Measurements from ENCODE around the gene ARID1B.

The ARID1B gene

GRCh38 chr6:157040191-157040590 lies 263.0 kb downstream of the ARID1B start:
- peaks cover 17% of the 10 kb centered on the region for H3K79me2 ChIP-seq (ENCODE audit: low read length)
- no peaks in the 10 kb centered on the region for H3F3A ChIP-seq (ENCODE audit: insufficient read depth, low read length)
- no peak overlapping the region for H3K27ac ChIP-seq (ENCODE audit: low read length)
- no peaks in the 10 kb centered on the region for H3K9me2 ChIP-seq (replicated peaks; ENCODE audit: insufficient read depth, low read length)
- no peaks in the 10 kb centered on the region for H3K27me3 ChIP-seq (replicated peaks; ENCODE audit: insufficient read depth, low read length)
- TF ChIP-seq EZH2phosphoT487 (IDR thresholded peaks at IDR 0.05; ENCODE audit: low read length) (no peak), CTCF (IDR thresholded peaks at IDR 0.05; ENCODE audit: low read length) (no peak), EZH2 (optimal IDR thresholded peaks at IDR 0.05; ENCODE audit: low read depth, low read length) (no peak)
- H3K9ac ChIP-seq (ENCODE audit: low read length), result no peak overlapping the region
- no peak overlapping the region for H3K4me3 ChIP-seq (ENCODE audit: low read length)
- no peak for DNase-seq
- H3K9me3 ChIP-seq (replicated peaks; ENCODE audit: insufficient read depth, low read length), result no peaks in the 10 kb centered on the region
- H2AFZ ChIP-seq (ENCODE audit: low read length), result no peak overlapping the region
- no peaks in the 10 kb centered on the region for H3K36me3 ChIP-seq (replicated peaks; ENCODE audit: insufficient read depth, low read length)
- H3K4me1 ChIP-seq (ENCODE audit: low read length), result no peaks in the 10 kb centered on the region
- no peaks in the 10 kb centered on the region for H4K20me1 ChIP-seq (ENCODE audit: insufficient read depth, low read length)
- no peak overlapping the region for H3K4me2 ChIP-seq (ENCODE audit: low read depth, low read length)

DNA sequence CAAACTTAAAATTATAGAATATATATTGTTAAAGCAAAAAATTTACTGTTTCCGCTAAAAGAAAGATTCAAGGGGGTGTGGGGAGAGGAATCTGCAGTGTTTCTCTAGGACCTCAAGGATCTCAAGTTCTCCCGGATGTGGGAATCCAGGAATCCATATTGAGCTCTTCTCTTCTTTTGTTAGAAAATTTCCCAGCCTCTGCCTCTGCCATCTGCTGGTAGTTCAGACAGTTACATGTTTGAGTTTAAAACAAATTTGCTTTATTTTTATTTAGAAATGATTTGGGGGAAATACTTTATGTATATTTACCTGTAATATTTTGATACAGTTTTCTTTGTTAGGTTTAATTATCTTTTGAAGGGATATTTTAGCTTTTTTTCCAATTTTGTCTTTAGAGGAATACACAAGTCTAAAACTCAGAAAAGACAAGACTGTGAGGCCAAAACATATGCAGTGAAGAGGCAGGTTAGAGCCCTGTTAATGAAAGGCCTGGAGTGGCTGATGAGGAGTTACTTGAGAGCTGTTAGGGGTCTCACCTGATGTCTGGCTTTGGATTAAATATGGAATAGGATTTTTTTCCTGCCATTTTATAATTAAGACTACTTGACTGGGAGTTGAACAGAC lies 268.8 kb downstream of the ARID1B start:
- Histone ChIP-seq H3K27ac (ENCODE audit: low read length) (no peak overlapping the region), H3K9ac (ENCODE audit: low read length) (no peak overlapping the region), H2AFZ (ENCODE audit: low read length) (no peak overlapping the region), H3K4me1 (ENCODE audit: low read length) (no peaks in the 10 kb centered on the region), H3K4me3 (ENCODE audit: low read length) (no peak overlapping the region), H3K4me2 (ENCODE audit: low read depth, low read length) (no peak overlapping the region), H3K36me3 (replicated peaks; ENCODE audit: insufficient read depth, low read length) (no peaks in the 10 kb centered on the region), H4K20me1 (ENCODE audit: insufficient read depth, low read length) (no peaks in the 10 kb centered on the region), H3F3A (ENCODE audit: insufficient read depth, low read length) (no peaks in the 10 kb centered on the region), H3K9me2 (replicated peaks; ENCODE audit: insufficient read depth, low read length) (no peaks in the 10 kb centered on the region), H3K27me3 (replicated peaks; ENCODE audit: insufficient read depth, low read length) (no peaks in the 10 kb centered on the region), H3K79me2 (ENCODE audit: low read length) (no peaks in the 10 kb centered on the region), H3K9me3 (replicated peaks; ENCODE audit: insufficient read depth, low read length) (no peaks in the 10 kb centered on the region)
- DNase-seq, result no peak
- TF ChIP-seq EZH2 (optimal IDR thresholded peaks at IDR 0.05; ENCODE audit: low read depth, low read length) (no peak), CTCF (IDR thresholded peaks at IDR 0.05; ENCODE audit: low read length) (peak; percentile 31)

DNA sequence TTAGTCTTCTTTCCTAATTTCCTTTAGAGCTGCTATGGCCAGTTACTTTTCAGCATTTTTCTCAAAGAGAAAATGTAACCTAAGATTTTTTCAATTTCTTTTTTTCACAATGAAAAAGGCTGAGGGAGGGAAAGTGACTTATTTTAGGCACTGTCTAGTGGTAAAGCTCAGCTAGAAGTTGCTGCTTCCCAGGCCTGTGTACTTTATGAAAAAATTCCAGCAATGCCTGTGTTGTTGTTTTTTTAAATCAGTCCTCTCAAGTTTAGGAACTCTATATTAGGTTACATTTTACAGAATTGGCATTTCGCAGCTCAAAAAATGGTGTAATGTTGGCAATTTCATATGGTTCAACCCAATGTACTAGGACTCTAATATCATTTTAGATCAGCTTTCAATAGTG lies 269.6 kb downstream of the ARID1B start:
- Histone ChIP-seq H3K27me3 (replicated peaks; ENCODE audit: insufficient read depth, low read length) (no peaks in the 10 kb centered on the region), H3K9me2 (replicated peaks; ENCODE audit: insufficient read depth, low read length) (no peaks in the 10 kb centered on the region), H3F3A (ENCODE audit: insufficient read depth, low read length) (no peaks in the 10 kb centered on the region), H2AFZ (ENCODE audit: low read length) (no peak overlapping the region), H3K36me3 (replicated peaks; ENCODE audit: insufficient read depth, low read length) (no peaks in the 10 kb centered on the region), H3K4me2 (ENCODE audit: low read depth, low read length) (no peak overlapping the region), H4K20me1 (ENCODE audit: insufficient read depth, low read length) (no peaks in the 10 kb centered on the region), H3K9ac (ENCODE audit: low read length) (no peak overlapping the region), H3K27ac (ENCODE audit: low read length) (no peak overlapping the region), H3K4me1 (ENCODE audit: low read length) (no peaks in the 10 kb centered on the region), H3K9me3 (replicated peaks; ENCODE audit: insufficient read depth, low read length) (no peaks in the 10 kb centered on the region), H3K4me3 (ENCODE audit: low read length) (no peak overlapping the region), H3K79me2 (ENCODE audit: low read length) (no peaks in the 10 kb centered on the region)
- TF ChIP-seq EZH2 (optimal IDR thresholded peaks at IDR 0.05; ENCODE audit: low read depth, low read length) (no peak), CTCF (IDR thresholded peaks at IDR 0.05; ENCODE audit: low read length) (no peak), EZH2phosphoT487 (IDR thresholded peaks at IDR 0.05; ENCODE audit: low read length) (no peak)
- DNase-seq, result no peak

Measured in MM.1S (cell line).